ENCODE measurements around the gene BLZF1.

Gene BLZF1, protein sequence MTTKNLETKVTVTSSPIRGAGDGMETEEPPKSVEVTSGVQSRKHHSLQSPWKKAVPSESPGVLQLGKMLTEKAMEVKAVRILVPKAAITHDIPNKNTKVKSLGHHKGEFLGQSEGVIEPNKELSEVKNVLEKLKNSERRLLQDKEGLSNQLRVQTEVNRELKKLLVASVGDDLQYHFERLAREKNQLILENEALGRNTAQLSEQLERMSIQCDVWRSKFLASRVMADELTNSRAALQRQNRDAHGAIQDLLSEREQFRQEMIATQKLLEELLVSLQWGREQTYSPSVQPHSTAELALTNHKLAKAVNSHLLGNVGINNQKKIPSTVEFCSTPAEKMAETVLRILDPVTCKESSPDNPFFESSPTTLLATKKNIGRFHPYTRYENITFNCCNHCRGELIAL

DNA sequence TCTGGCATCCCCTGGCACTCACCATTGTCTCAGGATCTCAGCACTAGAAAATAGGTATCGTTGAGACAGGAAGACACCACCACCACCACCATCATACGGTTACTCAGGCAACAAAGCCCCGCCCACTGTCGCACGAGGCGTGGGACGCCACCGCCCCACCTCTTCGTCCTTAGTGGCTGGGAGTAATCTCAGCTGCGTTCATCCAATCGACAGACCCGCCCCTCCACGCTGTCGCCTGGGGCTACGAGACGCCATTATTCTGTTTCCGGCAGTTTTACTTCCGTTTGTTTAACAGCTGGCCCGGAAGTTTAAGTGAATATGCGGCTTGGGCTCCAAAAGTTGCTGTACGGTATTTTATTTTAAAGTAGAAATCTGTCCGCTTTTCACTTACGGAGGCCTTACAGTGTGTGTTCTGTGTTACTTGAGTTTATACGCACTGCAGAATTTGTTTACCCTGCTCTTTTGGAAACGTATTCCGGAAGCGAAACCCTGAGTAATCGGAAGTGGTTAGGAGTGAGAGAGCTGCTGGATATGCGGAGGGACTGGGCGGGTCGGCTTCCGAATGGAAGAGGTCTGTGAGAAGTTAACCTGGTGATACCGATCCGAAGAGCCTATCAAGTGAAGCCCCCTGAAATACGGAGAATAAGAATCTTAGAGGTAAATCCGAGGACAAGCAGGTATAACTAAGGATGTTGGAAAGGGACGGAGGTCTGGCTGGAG is at the start of gene BLZF1, which contains the start of gene NME7:
Gene BLZF1 (plus strand): TSS at position 510 of the 720 bp plus-strand sequence. CDS start 1,328 bp downstream, outside the sequence.
Gene NME7 (minus strand): TSS at position 112 of the 720 bp plus-strand sequence. CDS start 87 bp downstream, at position 25.
- peaks cover 13 to 43% (median 33%) of the 10 kb centered on the region in 10 experiments for H3K4me1 ChIP-seq
- H4K20me1 ChIP-seq = no peaks in the 10 kb centered on the region
- no peaks in the 10 kb centered on the region for H3K27me3 ChIP-seq
- H3K4me2 ChIP-seq = peak within 1 kb of the TSS; percentile 75 to 93 (median 87)
- H3K9me3 ChIP-seq (replicated peaks in 1 of 11) = peaks cover 14 to 22% (median 18%) of the 10 kb centered on the region in 11 experiments
- H3K9ac ChIP-seq = peak within 1 kb of the TSS; percentile 67 to 85 (median 83)
- TF ChIP-seq Cebpa-rat (IDR thresholded peaks at IDR 0.05) = no peak
- peaks cover 17 to 47% (median 37%) of the 10 kb centered on the region in 11 experiments; a peak in 21 of 22 replicates for H3K36me3 ChIP-seq
- H3K27ac ChIP-seq = peak within 1 kb of the TSS; percentile 76 to 92 (median 87)
- peak within 1 kb of the TSS; percentile 77 to 95 (median 86) for H3K4me3 ChIP-seq

DNA sequence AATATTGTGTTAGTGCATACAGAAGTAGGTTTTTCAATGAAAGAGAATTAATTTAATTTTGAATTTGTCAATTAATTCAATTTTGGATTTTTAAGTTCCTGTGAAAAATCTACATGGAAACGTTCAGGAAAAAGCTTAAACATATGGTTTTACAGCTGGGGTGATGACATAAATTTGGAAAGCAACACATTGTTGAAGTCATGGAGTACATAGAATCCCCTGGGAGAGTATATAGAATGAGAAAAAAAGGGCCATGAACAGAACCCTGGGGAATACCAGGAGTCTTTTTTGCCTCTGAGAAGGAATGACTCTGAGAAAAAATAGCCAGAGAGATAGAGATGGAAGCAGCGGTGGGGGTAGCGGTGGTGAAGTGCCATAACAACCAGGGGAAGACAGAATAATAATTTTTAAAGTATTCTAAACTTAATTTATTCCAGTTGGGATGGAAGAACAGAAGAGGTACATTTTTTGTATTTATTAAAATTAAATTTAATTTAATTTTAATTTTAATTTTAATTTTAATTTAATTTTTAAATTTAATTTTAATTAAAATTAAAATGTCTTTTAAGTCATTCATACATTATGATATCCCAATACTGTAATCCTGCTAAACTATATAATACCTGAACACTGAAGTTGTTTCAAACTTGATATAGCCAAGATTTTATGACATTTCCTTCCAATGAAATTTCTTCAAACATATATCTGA is 49.3 kb upstream of the BLZF1 start:
- Histone ChIP-seq H3K9ac (no peak overlapping the region), H3K36me3 (peaks cover 0 to 4% (median 0%) of the 10 kb centered on the region in 11 experiments; a peak in 1 of 22 replicates), H3K4me2 (no peak overlapping the region), H3K9me3 (replicated peaks in 1 of 11) (no peaks in the 10 kb centered on the region), H3K27ac (no peak overlapping the region), H3K4me3 (no peak overlapping the region), H3K27me3 (no peaks in the 10 kb centered on the region), H3K4me1 (no peaks in the 10 kb centered on the region), H4K20me1 (no peaks in the 10 kb centered on the region)
- no peak for TF ChIP-seq Cebpa-rat (IDR thresholded peaks at IDR 0.05)

DNA sequence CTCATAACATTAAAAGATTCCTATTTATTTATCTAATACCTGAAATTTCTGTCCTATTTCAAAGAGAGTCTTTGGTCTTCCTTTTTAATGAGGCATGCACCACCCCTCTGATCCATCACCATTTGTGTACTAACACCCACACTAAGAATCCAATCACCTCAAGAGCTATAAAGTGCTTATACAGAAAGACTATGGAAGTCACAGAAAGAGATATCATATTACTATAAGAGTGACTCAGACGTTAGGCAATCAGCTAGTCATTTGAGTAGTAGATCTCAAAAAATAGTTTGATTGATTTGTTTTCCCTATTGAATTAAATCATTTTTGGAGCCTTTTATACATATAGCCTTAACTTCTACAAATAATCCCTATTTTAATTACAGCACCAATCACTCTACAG is 46.5 kb upstream of the BLZF1 start:
- no peak overlapping the region for H3K27ac ChIP-seq
- TF ChIP-seq Cebpa-rat (IDR thresholded peaks at IDR 0.05) = no peak
- peaks cover 0 to 5% (median 0%) of the 10 kb centered on the region in 10 experiments; a peak in 6 of 20 replicates for H3K4me1 ChIP-seq
- no peaks in the 10 kb centered on the region for H3K27me3 ChIP-seq
- no peak overlapping the region for H3K4me3 ChIP-seq
- no peak overlapping the region for H3K9ac ChIP-seq
- H3K36me3 ChIP-seq = peaks cover 0 to 4% (median 0%) of the 10 kb centered on the region in 11 experiments; a peak in 1 of 22 replicates
- H3K9me3 ChIP-seq (replicated peaks in 1 of 11) = no peaks in the 10 kb centered on the region
- H4K20me1 ChIP-seq = no peaks in the 10 kb centered on the region
- H3K4me2 ChIP-seq = no peak overlapping the region

DNA sequence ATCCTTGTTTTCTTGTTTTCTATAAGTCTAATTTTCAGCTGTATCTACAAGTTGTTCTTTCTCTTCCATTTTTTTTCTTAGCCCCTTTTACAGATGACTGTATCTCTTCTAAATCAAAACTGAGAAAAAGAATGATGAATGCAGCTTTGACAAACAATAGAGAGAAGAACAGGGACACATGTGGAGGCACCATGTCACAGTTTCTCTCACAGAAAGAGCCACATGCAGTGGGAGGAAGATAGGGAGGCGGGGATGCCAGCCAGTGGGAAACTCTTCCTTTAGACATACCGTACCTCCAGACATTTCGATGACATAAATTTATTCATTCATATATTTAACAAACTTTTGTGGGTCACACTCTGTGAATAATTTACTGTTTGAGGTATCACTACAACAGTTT is 45.9 kb upstream of the BLZF1 start:
- H3K4me1 ChIP-seq = peaks cover 0 to 11% (median 2%) of the 10 kb centered on the region in 10 experiments; a peak in 7 of 20 replicates
- H3K9ac ChIP-seq = no peak overlapping the region
- H3K27me3 ChIP-seq = no peaks in the 10 kb centered on the region
- no peak for TF ChIP-seq Cebpa-rat (IDR thresholded peaks at IDR 0.05)
- H4K20me1 ChIP-seq = no peaks in the 10 kb centered on the region
- H3K4me2 ChIP-seq = no peak overlapping the region
- H3K36me3 ChIP-seq = peaks cover 0 to 4% (median 0%) of the 10 kb centered on the region in 11 experiments; a peak in 1 of 22 replicates
- H3K9me3 ChIP-seq (replicated peaks in 1 of 11) = no peaks in the 10 kb centered on the region
- H3K4me3 ChIP-seq = no peak overlapping the region
- H3K27ac ChIP-seq = no peak overlapping the region

DNA sequence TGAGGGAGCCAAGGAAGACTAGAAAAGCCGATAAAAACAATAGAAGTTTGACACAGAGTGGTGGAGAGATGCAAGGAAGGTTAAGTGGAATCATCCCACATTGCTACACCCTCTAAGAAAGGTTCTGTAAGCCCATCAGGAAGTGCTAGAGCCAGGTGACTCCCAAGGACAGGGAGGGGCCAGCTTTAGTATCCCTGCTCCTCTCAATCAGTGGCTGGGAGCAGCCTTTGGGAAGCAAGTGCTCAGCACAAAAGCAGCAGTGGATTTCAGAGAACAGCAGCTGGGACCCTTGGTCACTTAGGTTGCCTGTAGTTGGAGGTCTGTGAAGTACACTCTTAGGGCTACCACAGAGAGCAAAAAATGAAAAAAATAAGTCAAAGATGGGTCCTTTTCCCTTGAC is 42.9 kb upstream of the BLZF1 start:
- H3K9ac ChIP-seq = no peak overlapping the region
- peaks cover 0 to 14% (median 3%) of the 10 kb centered on the region in 10 experiments; a peak in 7 of 20 replicates for H3K4me1 ChIP-seq
- no peak overlapping the region for H3K27ac ChIP-seq
- peaks cover 0 to 4% (median 0%) of the 10 kb centered on the region in 11 experiments; a peak in 1 of 22 replicates for H3K36me3 ChIP-seq
- no peaks in the 10 kb centered on the region for H3K27me3 ChIP-seq
- H4K20me1 ChIP-seq = no peaks in the 10 kb centered on the region
- no peak for TF ChIP-seq Cebpa-rat (IDR thresholded peaks at IDR 0.05)
- no peak overlapping the region for H3K4me2 ChIP-seq
- no peak overlapping the region for H3K4me3 ChIP-seq
- peaks cover 2 to 15% (median 9%) of the 10 kb centered on the region in 11 experiments; a peak in 19 of 22 replicates for H3K9me3 ChIP-seq (replicated peaks in 1 of 11)

DNA sequence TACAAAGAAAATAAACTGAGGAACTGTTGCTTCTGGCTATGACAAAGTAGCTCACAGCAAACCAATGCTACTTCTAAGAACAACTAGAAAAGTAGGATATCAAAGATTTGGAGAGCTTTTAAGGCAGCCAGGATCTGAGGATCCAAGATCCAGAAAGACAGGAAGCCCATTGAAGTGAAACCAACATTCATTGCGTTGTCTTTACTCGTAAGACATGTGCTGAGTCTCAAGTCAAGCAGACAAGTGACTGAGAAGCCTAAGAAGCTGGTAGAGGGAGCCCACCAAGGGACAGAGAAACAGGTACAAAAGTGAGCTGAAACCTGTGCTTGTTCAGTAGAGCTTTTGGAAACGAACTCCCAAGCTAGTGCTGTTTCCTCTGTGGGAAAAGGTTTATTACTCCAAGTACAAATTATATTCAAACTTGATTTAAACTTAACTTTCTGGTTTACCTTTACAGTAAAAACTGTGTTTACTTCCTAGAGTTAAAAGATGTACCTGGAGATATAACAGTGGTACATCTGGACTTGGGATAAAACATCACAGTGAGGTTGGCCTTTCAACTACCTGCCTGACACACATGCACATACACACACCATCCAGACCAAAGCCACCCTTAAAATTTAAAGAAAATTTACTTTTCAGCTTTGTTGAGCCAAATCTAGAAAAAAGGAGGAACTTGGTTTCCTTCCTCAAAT is 41.6 kb upstream of the BLZF1 start:
- H3K27me3 ChIP-seq = no peaks in the 10 kb centered on the region
- no peak overlapping the region for H3K27ac ChIP-seq
- no peak overlapping the region for H3K4me3 ChIP-seq
- no peak for TF ChIP-seq Cebpa-rat (IDR thresholded peaks at IDR 0.05)
- peaks cover 8 to 28% (median 20%) of the 10 kb centered on the region in 11 experiments; a peak in 20 of 22 replicates for H3K9me3 ChIP-seq (replicated peaks in 1 of 11)
- no peaks in the 10 kb centered on the region for H4K20me1 ChIP-seq
- H3K9ac ChIP-seq = no peak overlapping the region
- peaks cover 0 to 14% (median 3%) of the 10 kb centered on the region in 10 experiments; a peak in 7 of 20 replicates for H3K4me1 ChIP-seq
- H3K36me3 ChIP-seq = peaks cover 0 to 4% (median 0%) of the 10 kb centered on the region in 11 experiments; a peak in 1 of 22 replicates
- H3K4me2 ChIP-seq = peak overlapping the region in 4 of 11 experiments; percentile 17 to 52 (median 44); a peak in 7 of 22 replicates

DNA sequence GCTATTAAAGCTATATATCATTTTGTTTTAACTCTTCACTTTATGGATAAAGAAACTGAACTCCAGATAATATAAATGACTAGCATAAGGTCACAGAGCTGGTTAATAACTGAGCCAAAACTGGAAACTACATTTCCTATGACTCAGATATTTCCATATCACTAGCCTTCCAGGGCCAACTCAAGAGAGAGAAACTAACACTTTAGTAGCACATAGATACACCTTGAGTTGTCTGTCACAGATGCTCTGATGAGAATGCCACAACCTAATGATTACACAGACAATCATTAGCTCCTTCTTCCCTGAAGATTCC is 41.1 kb upstream of the BLZF1 start:
- TF ChIP-seq Cebpa-rat (IDR thresholded peaks at IDR 0.05) = no peak
- no peak overlapping the region for H3K9ac ChIP-seq
- H3K27ac ChIP-seq = no peak overlapping the region
- H3K4me1 ChIP-seq = peaks cover 0 to 14% (median 3%) of the 10 kb centered on the region in 10 experiments; a peak in 7 of 20 replicates
- H3K4me3 ChIP-seq = no peak overlapping the region
- peak overlapping the region in 4 of 11 experiments; percentile 17 to 52 (median 44); a peak in 6 of 22 replicates for H3K4me2 ChIP-seq
- H3K9me3 ChIP-seq (replicated peaks in 1 of 11) = peaks cover 8 to 30% (median 20%) of the 10 kb centered on the region in 11 experiments; a peak in 20 of 22 replicates
- no peaks in the 10 kb centered on the region for H4K20me1 ChIP-seq
- no peaks in the 10 kb centered on the region for H3K27me3 ChIP-seq
- H3K36me3 ChIP-seq = peaks cover 0 to 4% (median 0%) of the 10 kb centered on the region in 11 experiments; a peak in 1 of 22 replicates

DNA sequence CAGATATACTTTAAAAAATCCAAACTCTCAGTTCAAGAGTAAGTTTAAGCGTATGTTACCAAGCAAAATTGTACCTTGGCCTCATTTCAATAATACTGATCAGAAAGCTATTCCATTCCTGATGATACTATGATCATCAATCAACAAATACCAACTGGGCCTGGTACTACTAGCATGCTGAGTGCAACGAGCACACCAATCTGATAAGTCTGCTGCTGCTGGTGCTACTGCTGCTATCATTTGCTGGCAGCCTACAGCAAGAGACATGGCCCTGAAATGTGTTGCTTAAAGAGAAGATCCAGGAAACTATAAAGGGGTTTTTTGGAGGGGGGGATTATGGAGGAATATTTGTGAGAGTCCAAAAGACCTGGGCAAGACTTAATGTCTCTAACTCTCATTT is 40.1 kb upstream of the BLZF1 start:
- Histone ChIP-seq H3K9ac (no peak overlapping the region), H3K27me3 (no peaks in the 10 kb centered on the region), H3K4me1 (peaks cover 0 to 14% (median 3%) of the 10 kb centered on the region in 10 experiments; a peak in 7 of 20 replicates), H3K9me3 (replicated peaks in 1 of 11) (peaks cover 8 to 32% (median 20%) of the 10 kb centered on the region in 11 experiments; a peak in 20 of 22 replicates), H3K36me3 (peaks cover 0 to 3% (median 0%) of the 10 kb centered on the region in 11 experiments; a peak in 1 of 22 replicates), H3K4me3 (no peak overlapping the region), H4K20me1 (no peaks in the 10 kb centered on the region), H3K4me2 (no peak overlapping the region), H3K27ac (no peak overlapping the region)
- no peak for TF ChIP-seq Cebpa-rat (IDR thresholded peaks at IDR 0.05)

All from BLaER1 treated with 17β-estradiol and CSF1 and Interleukin-3, amounts not matched to agents 10 nM and 100 nM (cell line).